Kidney tubule cell (primary cell): ENCODE results near the gene BCL2A1.
"Not testable (repeated sequence)": the region's sequence is repeated elsewhere in the genome, so short reads cannot be mapped to it uniquely, and the experiment has no call there.

Experiments used
- DNase-seq: peaks from one replicate; pipeline ENCODE4 v3.0.0-alpha.2; 2018; ENCODE audit warnings: low spot score

The BCL2A1 gene

GRCh38 chr15:79970624-79971434 is at the start of gene BCL2A1:
BCL2A1 (minus strand) TSS chr15:79971196; CDS start chr15:79971119, 77 bp downstream.
- DNase-seq, result peak; percentile 97

GRCh38 chr15:80020731-80021130 is 49.7 kb upstream of the BCL2A1 start:
- no peak for DNase-seq

GRCh38 chr15:80020149-80020548 is 49.2 kb upstream of the BCL2A1 start:
- DNase-seq, result not testable (repeated sequence)

- DNase-seq, result no peak
Observed at GRCh38 chr15:80019168-80019745, 48.3 kb upstream of the BCL2A1 start.

GRCh38 chr15:80017139-80017538 is 46.1 kb upstream of the BCL2A1 start:
- not testable (repeated sequence) for DNase-seq

- DNase-seq, result not testable (repeated sequence)
Observed at GRCh38 chr15:80016506-80016905, 45.5 kb upstream of the BCL2A1 start.

GRCh38 chr15:80015156-80015555 is 44.2 kb upstream of the BCL2A1 start:
- no peak for DNase-seq

GRCh38 chr15:80014186-80014585 is 43.2 kb upstream of the BCL2A1 start:
- not testable (repeated sequence) for DNase-seq

GRCh38 chr15:80012060-80012726 is 41.2 kb upstream of the BCL2A1 start:
- DNase-seq, result no peak

GRCh38 chr15:80011596-80011995 is 40.6 kb upstream of the BCL2A1 start:
- no peak for DNase-seq

- DNase-seq, result not testable (repeated sequence)
Observed at GRCh38 chr15:80011041-80011523, 40.1 kb upstream of the BCL2A1 start.

GRCh38 chr15:80010131-80010673 is 39.2 kb upstream of the BCL2A1 start:
- DNase-seq, result peak; percentile 25

GRCh38 chr15:80007532-80007931 is 36.5 kb upstream of the BCL2A1 start:
- DNase-seq, result no peak

GRCh38 chr15:80006946-80007345 is 36.0 kb upstream of the BCL2A1 start:
- DNase-seq, result no peak

GRCh38 chr15:80003934-80004472 is 33.0 kb upstream of the BCL2A1 start:
- DNase-seq, result no peak

- no peak for DNase-seq
Observed at GRCh38 chr15:80003171-80003570, 32.2 kb upstream of the BCL2A1 start.

GRCh38 chr15:80002267-80002666 is 31.3 kb upstream of the BCL2A1 start:
- no peak for DNase-seq

- DNase-seq, result peak; percentile 92
Observed at GRCh38 chr15:79994615-79995014, 23.6 kb upstream of the BCL2A1 start.

GRCh38 chr15:79991826-79992225 is 20.8 kb upstream of the BCL2A1 start:
- no peak for DNase-seq

- DNase-seq, result no peak
Observed at GRCh38 chr15:79990997-79991334, 20.0 kb upstream of the BCL2A1 start.

GRCh38 chr15:79990280-79990996 is 19.4 kb upstream of the BCL2A1 start:
- DNase-seq, result no peak

GRCh38 chr15:79989682-79990081 is 18.7 kb upstream of the BCL2A1 start:
- DNase-seq, result no peak
